Neural cell (in vitro differentiated cells): ENCODE results near the gene KRTAP4-6.

Source experiments
- CTCF ChIP-seq: fragments of 450-650 bp; IDR thresholded peaks from 2 replicates; pipeline ENCODE4 v1.5.1; 2014; ENCODE audit warnings: antibody characterized with exemption, mild to moderate bottlenecking, moderate library complexity; ENCODE audit not compliant: poor library complexity, severe bottlenecking
- EZH2 ChIP-seq: fragments of 200-600, 300-800 bp; shearing (Covaris generic), sonication (generic); IDR thresholded peaks from 2 replicates; pipeline ENCODE4 v1.6.1; 2014; ENCODE audit warnings: antibody characterized with exemption, low read length, borderline replicate concordance, mild to moderate bottlenecking; ENCODE audit not compliant: insufficient read depth, poor library complexity, severe bottlenecking

- TF ChIP-seq CTCF (no peak), EZH2 (no peak)
These were observed 27.8 kb upstream of the KRTAP4-6 start, which contains the start of gene KRTAP4-3 for GRCh38 chr17:41168121-41168520.
